A549 (cell line): ENCODE measurements around the gene KCNJ6. TPM values are rescaled to one million over a fixed set of nuclear protein-coding genes. Genes with fewer than 3 reads are reported as not detected.

Source experiments
- ATAC-seq, 2 experiments: fragments of 200-7000 bp in 1 of 2; fragments of >200 bp in 1 of 2; cut with Nextera tagmentation in 1 of 2; cut with Tn5 transposase in 1 of 2; 3 replicates each; pipeline versions ENCODE4 v1.8.0 to v1.9.1; 2018 to 2020; ENCODE audit warnings: mild to moderate bottlenecking in 1 of 2, moderate library complexity in 1 of 2
- CTCF ChIA-PET: fragments of 300-600 bp; sonication (Branson Sonifier 250); formaldehyde crosslinking; extraction: SDS; loops from one replicate; lab custom pipeline; 2021; ENCODE audit warnings: antibody characterized with exemption, inconsistent platforms; lab: Yijun Ruan, JAX
- POLR2A ChIA-PET: fragments of 350-600 bp; formaldehyde crosslinking; extraction: SDS; loops from one replicate; lab custom pipeline; 2021; ENCODE audit warnings: antibody characterized with exemption, inconsistent platforms; lab: Yijun Ruan, JAX
- DNase-seq, 2 experiments: peaks; one replicate each; pipeline versions ENCODE4 v3.0.0 to v3.0.0-alpha.2; 2011 to 2016; ENCODE audit warnings: low read depth in 1 of 2, low spot score in 1 of 2
- FAIRE-seq: peaks from 2 replicates; lab custom pipeline; 2011; peaks lifted over from hg19 to GRCh38; lab: Jason Lieb, UNC
- H3K27ac ChIP-seq, 2 experiments: fragments of >200 bp; sonication (Bioruptor Twin); formaldehyde crosslinking; 3 replicates each; pipeline ENCODE4 v1.5.1; 2016 to 2017
- H3K4me1 ChIP-seq: fragments of >200 bp; sonication (Bioruptor Twin); formaldehyde crosslinking; 3 replicates; pipeline ENCODE4 v1.6.1; 2016
- H3K4me2 ChIP-seq: fragments of >200 bp; sonication (Bioruptor Twin); formaldehyde crosslinking; 3 replicates; pipeline ENCODE4 v1.6.1; 2016
- H3K4me3 ChIP-seq: fragments of >200 bp; sonication (Bioruptor Twin); formaldehyde crosslinking; 3 replicates; pipeline ENCODE4 v1.5.1; 2016
- H3K9me3 ChIP-seq: fragments of >200 bp; sonication (Bioruptor Twin); formaldehyde crosslinking; 3 replicates; pipeline ENCODE4 v1.6.1; 2016
- BCL3 ChIP-seq: fragments of >200 bp; sonication (Bioruptor Twin); formaldehyde crosslinking; IDR thresholded peaks from 3 replicates; pipeline ENCODE4 v1.6.1; 2016
- CTCF ChIP-seq: fragments of >200 bp; sonication (Bioruptor Twin); formaldehyde crosslinking; IDR thresholded peaks from 3 replicates; pipeline ENCODE4 v1.5.1; 2016
- E2F6 ChIP-seq: IDR thresholded peaks from 2 replicates; pipeline ENCODE4 v1.6.1; 2012; ENCODE audit warnings: low read depth, borderline replicate concordance
- ESRRA ChIP-seq: fragments of 150-350 bp; IDR thresholded peaks from 2 replicates; pipeline ENCODE4 v1.6.1; 2014; ENCODE audit warnings: mild to moderate bottlenecking, low read length, borderline replicate concordance
- FOXS1 ChIP-seq: fragments of 250-450 bp; sonication (Bioruptor Pico); IDR thresholded peaks from 2 replicates; pipeline ENCODE4 v1.5.0; 2020; ENCODE audit warnings: mild to moderate bottlenecking, moderate library complexity
- HOXA7 ChIP-seq: fragments of 250-450 bp; sonication (Bioruptor Pico); IDR thresholded peaks from 2 replicates; pipeline ENCODE4 v1.5.0; 2020; ENCODE audit warnings: mild to moderate bottlenecking, moderate library complexity
- HOXB13 ChIP-seq: fragments of 250-450 bp; sonication (Bioruptor Pico); IDR thresholded peaks from 2 replicates; pipeline ENCODE4 v1.5.0; 2020; ENCODE audit warnings: low read depth, mild to moderate bottlenecking, moderate library complexity
- HOXB5 ChIP-seq: fragments of 250-450 bp; sonication (Bioruptor Pico); IDR thresholded peaks from 2 replicates; pipeline ENCODE4 v1.5.0; 2020; ENCODE audit warnings: mild to moderate bottlenecking, moderate library complexity
- JUN ChIP-seq, 2 experiments: fragments of >200 bp; sonication (Bioruptor Twin); formaldehyde crosslinking; IDR thresholded peaks; 2 replicates in 1 of 2; 3 replicates in 1 of 2; pipeline ENCODE4 v1.6.1; 2016 to 2017
- KDM1A ChIP-seq: fragments of 200-600 bp; sonication (generic); IDR thresholded peaks from 2 replicates; pipeline ENCODE4 v1.6.1; 2016; ENCODE audit warnings: low read depth, mild to moderate bottlenecking
- KDM5A ChIP-seq: fragments of 200-600 bp; sonication (generic); IDR thresholded peaks from 2 replicates; pipeline ENCODE4 v1.6.1; 2016; ENCODE audit warnings: antibody characterized with exemption, mild to moderate bottlenecking
- MAFK ChIP-seq: fragments of 450-650 bp; IDR thresholded peaks from 2 replicates; pipeline ENCODE4 v1.6.1; 2014; ENCODE audit not compliant: partially characterized antibody
- MAX ChIP-seq: IDR thresholded peaks from 2 replicates; pipeline ENCODE4 v1.6.1; 2012
- MAZ ChIP-seq: fragments of 150-350 bp; IDR thresholded peaks from 2 replicates; pipeline ENCODE4 v1.6.1; 2014; ENCODE audit warnings: antibody characterized with exemption, low read depth, low read length, borderline replicate concordance
- MYC ChIP-seq: IDR thresholded peaks from 2 replicates; pipeline ENCODE4 v1.6.1; 2012; ENCODE audit warnings: mild to moderate bottlenecking, inconsistent platforms, low read length, improper control_type of control experiment, borderline replicate concordance
- NR3C1 ChIP-seq: fragments of >200 bp; sonication (Bioruptor Twin); formaldehyde crosslinking; IDR thresholded peaks from 3 replicates; pipeline ENCODE4 v1.6.1; 2017
- PHF8 ChIP-seq: fragments of 200-600 bp; sonication (generic); IDR thresholded peaks from 2 replicates; pipeline ENCODE4 v1.6.1; 2016; ENCODE audit warnings: low read depth, mild to moderate bottlenecking, antibody characterized with exemption, moderate library complexity, borderline replicate concordance
- RAD21 ChIP-seq, 2 experiments: fragments of >200 bp in 1 of 2; sonication (Bioruptor Twin) in 1 of 2; formaldehyde crosslinking in 1 of 2; IDR thresholded peaks in 1 of 2; conservative IDR thresholded peaks in 1 of 2; 2 replicates in 1 of 2; 3 replicates in 1 of 2; pipeline ENCODE4 v1.6.1; 2012 to 2018; ENCODE audit warnings: inconsistent platforms in 1 of 2
- RARB ChIP-seq: fragments of 250-450 bp; sonication (Bioruptor Pico); IDR thresholded peaks from 2 replicates; pipeline ENCODE4 v1.8.0; 2021; ENCODE audit warnings: mild to moderate bottlenecking, moderate library complexity
- REST ChIP-seq: fragments of 200-600 bp; sonication (generic); IDR thresholded peaks from 2 replicates; pipeline ENCODE4 v1.6.1; 2016; ENCODE audit warnings: antibody characterized with exemption, mild to moderate bottlenecking, moderate library complexity
- RFX5 ChIP-seq: fragments of 450-650 bp; IDR thresholded peaks from 2 replicates; pipeline ENCODE4 v1.7.1; 2014; ENCODE audit warnings: antibody characterized with exemption, mild to moderate bottlenecking, moderate library complexity
- SMC3 ChIP-seq: fragments of >200 bp; sonication (Bioruptor Twin); formaldehyde crosslinking; IDR thresholded peaks from 3 replicates; pipeline ENCODE4 v1.6.1; 2018; ENCODE audit warnings: inconsistent platforms
- USF2 ChIP-seq: fragments of 450-650 bp; IDR thresholded peaks from 2 replicates; pipeline ENCODE4 v1.6.1; 2014; ENCODE audit warnings: antibody characterized with exemption
- ZFP36 ChIP-seq: fragments of 450-650 bp; IDR thresholded peaks from 2 replicates; pipeline ENCODE4 v1.6.1; 2014; ENCODE audit warnings: borderline replicate concordance; ENCODE audit not compliant: partially characterized antibody
- WGBS: methylation state at CpG from one replicate; pipeline ENCODE4 v1.1.6; 2017; ENCODE audit errors: missing lambda C conversion rate; 5-methylcytosine and 5-hydroxymethylcytosine counted together
- polyA plus RNA-seq, 4 experiments: library from polyadenylated mRNA; depleted of rRNA in 3 of 4; stranded (reverse); fragments of >200 nt; fragmentation: RNase III in 1 of 4; extraction: RNeasy Plus Mini Kit Qiagen cat#74134 plus additional on column Dnase treatment in 1 of 4; gene quantifications; 2 replicates in 3 of 4; 3 replicates in 1 of 4; pipeline ENCODE4 v1.2.3, GENCODE V29; 2011 to 2017

The KCNJ6 gene
- polyA plus RNA-seq, 2 of the 4 experiments (the other 2 are of a cell fraction), result 0.68 to 1.4 TPM

GRCh38 chr21:37700641-37701202 lies 215.5 kb downstream of the KCNJ6 start:
- TF ChIP-seq MAFK, result no peak
- TF ChIP-seq RARB, result no peak
- peak; percentile 54 for TF ChIP-seq CTCF
- TF ChIP-seq MAX, result peak; percentile 75
- peak; percentile 38; the same call in 1 of the 2 replicates for TF ChIP-seq USF2
- peak; percentile 68 for TF ChIP-seq SMC3
- no peak for TF ChIP-seq BCL3
- TF ChIP-seq RAD21 (conservative IDR thresholded peaks at IDR 0.05 in 1 of 2, IDR thresholded peaks at IDR 0.05 in 1 of 2), result peak; percentile 69
- H3K4me3 ChIP-seq, result no peak overlapping the region
- CTCF ChIA-PET, result interaction anchor here (0.5 to 3.3 kb wide), 24 partner anchors 10 to 1035 kb away, joined by 3 to 25 read pairs (median 3); partner anchors contain the start of gene KCNJ6
- peak overlapping the region; percentile 38 to 70; a peak in 4 of 6 replicates for H3K27ac ChIP-seq
- H3K4me2 ChIP-seq, result no peak overlapping the region
- ATAC-seq (peak; percentile 87 to 98), FAIRE-seq (no peak), DNase-seq (peak; percentile 63 to 84)
- peaks cover 9% of the 10 kb centered on the region; the same call in 2 of the 3 replicates for H3K4me1 ChIP-seq
- no peaks in the 10 kb centered on the region for H3K9me3 ChIP-seq
- WGBS, result 18% methylated on average over 6 of the region's 6 CpGs
- POLR2A ChIA-PET, result interaction anchor here (1.0 kb wide), 1 partner anchor 137 kb away, joined by 3 read pairs; no protein-coding TSS in a partner anchor

- no peaks in the 10 kb centered on the region for H3K9me3 ChIP-seq
- H3K27ac ChIP-seq, result no peak overlapping the region
- ChIA-PET POLR2A (no interaction called here), CTCF (interaction anchor here (1.0 kb wide), 1 partner anchor 653 kb away, joined by 3 read pairs; no protein-coding TSS in a partner anchor)
- WGBS, result 54% methylated on average over 5 of the region's 5 CpGs
- no peak for DNase-seq
- no peak for ATAC-seq
- H3K4me2 ChIP-seq, result no peak overlapping the region
- no peak for FAIRE-seq
- TF ChIP-seq NR3C1 (no peak), RFX5 (no peak), HOXB13 (CRISPR knock-in tag) (no peak), PHF8 (no peak), ZFP36 (no peak), JUN (IDR thresholded peaks at IDR 0.05) (no peak), E2F6 (no peak), MYC (no peak), REST (no peak), HOXB5 (CRISPR knock-in tag) (no peak), MAZ (no peak), KDM5A (no peak), HOXA7 (no peak), FOXS1 (CRISPR knock-in tag) (no peak), KDM1A (no peak), ESRRA (no peak)
- TF ChIP-seq, all 56 proteins: peak for 0
- peaks cover 7% of the 10 kb centered on the region; the same call in 2 of the 3 replicates for H3K4me1 ChIP-seq
- no peak overlapping the region for H3K4me3 ChIP-seq
These were observed 217.1 kb downstream of the KCNJ6 start for GRCh38 chr21:37699024-37699775.
